HG03064 (cell line): ENCODE results near the gene DCDC2.
"Not testable (repeated sequence)": the region's sequence is repeated elsewhere in the genome, so short reads cannot be mapped to it uniquely, and the experiment has no call there.

Experiments used
- ATAC-seq: cut with Tn5 transposase; IDR thresholded peaks from one replicate; pipeline ENCODE4 v1.9.1; 2021; ENCODE audit warnings: low read depth; ENCODE audit not compliant: unreplicated experiment

DCDC2 gene

GRCh38 chr6:24157886-24158285 is 200.0 kb downstream of the DCDC2 start:
- ATAC-seq = no peak

GRCh38 chr6:24154121-24154520 is 203.7 kb downstream of the DCDC2 start:
- no peak for ATAC-seq

- ATAC-seq = no peak
Measured at GRCh38 chr6:24152014-24152413, 205.8 kb downstream of the DCDC2 start.

GRCh38 chr6:24149836-24150235 is 208.0 kb downstream of the DCDC2 start:
- ATAC-seq = no peak

GRCh38 chr6:24149296-24149695 is 208.6 kb downstream of the DCDC2 start:
- ATAC-seq = no peak

- ATAC-seq = no peak
Measured at GRCh38 chr6:24148684-24149083, 209.2 kb downstream of the DCDC2 start.

GRCh38 chr6:24148154-24148570 is 209.7 kb downstream of the DCDC2 start:
- no peak for ATAC-seq

GRCh38 chr6:24147511-24148153 is 210.2 kb downstream of the DCDC2 start:
- ATAC-seq = no peak

GRCh38 chr6:24146871-24147270 is 211.0 kb downstream of the DCDC2 start:
- ATAC-seq = no peak

GRCh38 chr6:24145690-24146131 is 212.1 kb downstream of the DCDC2 start:
- no peak for ATAC-seq

- not testable (repeated sequence) for ATAC-seq
Measured at GRCh38 chr6:24142733-24143132, 215.1 kb downstream of the DCDC2 start.

- ATAC-seq = no peak
Measured at GRCh38 chr6:24140591-24140990, 217.3 kb downstream of the DCDC2 start.

GRCh38 chr6:24139639-24140038 is 218.2 kb downstream of the DCDC2 start:
- no peak for ATAC-seq

GRCh38 chr6:24139080-24139479 is 218.8 kb downstream of the DCDC2 start:
- ATAC-seq = no peak

- ATAC-seq = no peak
Measured at GRCh38 chr6:24131751-24132150, 226.1 kb downstream of the DCDC2 start.

- ATAC-seq = no peak
Measured at GRCh38 chr6:24127316-24127715, 230.5 kb downstream of the DCDC2 start.

GRCh38 chr6:24126586-24127192 is 231.2 kb downstream of the DCDC2 start:
- ATAC-seq = no peak

- ATAC-seq = no peak
Measured at GRCh38 chr6:24125980-24126379, 231.9 kb downstream of the DCDC2 start, which contains the start of gene NRSN1. NRSN1 (plus strand) TSS chr6:24126215; CDS start chr6:24134328, 8,113 bp downstream.

- no peak for ATAC-seq
Measured at GRCh38 chr6:24122139-24122538, 235.7 kb downstream of the DCDC2 start.
